Measurements from ENCODE around the gene SERPINI1. TPM values are rescaled to one million over a fixed set of nuclear protein-coding genes. Genes with fewer than 3 reads are reported as not detected.

The SERPINI1 gene
- total and polyA plus RNA-seq, 10 donors, result 5.3 to 13.6 (median 9.0) TPM

GRCh38 chr3:167700046-167700445, 35.5 kb upstream of the SERPINI1 start:
- no peaks in the 10 kb centered on the region for H3K27me3 ChIP-seq (replicated peaks in 1 of 7)
- 76 to 99% (median 97%) methylated on average over 4 of the region's 4 CpGs for WGBS, 5 donors
- TF ChIP-seq POLR2A (IDR thresholded peaks at IDR 0.05), result no peak
- TF ChIP-seq CTCF (IDR thresholded peaks at IDR 0.05 in 8 of 11, conservative IDR thresholded peaks at IDR 0.05 in 3 of 11), result no peak
- no peak for TF ChIP-seq POLR2AphosphoS5 (IDR thresholded peaks at IDR 0.05)
- intact Hi-C loops (cut with DNase I; ENCODE audit: low total_unique reads), result no loop called here
- H3K27ac ChIP-seq, result no peak overlapping the region
- DNase-seq, result no peak
- peaks cover 0 to 13% (median 4%) of the 10 kb centered on the region in 6 donors for H3K4me1 ChIP-seq
- no peak overlapping the region for H3K4me3 ChIP-seq
- H3K36me3 ChIP-seq, result peaks cover 0 to 91% (median 30%) of the 10 kb centered on the region in 6 donors
- no peaks in the 10 kb centered on the region for H3K9me3 ChIP-seq

GRCh38 chr3:167700926-167701325, 34.6 kb upstream of the SERPINI1 start:
- no peaks in the 10 kb centered on the region for H3K27me3 ChIP-seq (replicated peaks in 1 of 7)
- no peak overlapping the region for H3K4me3 ChIP-seq
- no peaks in the 10 kb centered on the region for H3K9me3 ChIP-seq
- intact Hi-C loops (cut with DNase I; ENCODE audit: low total_unique reads), result no loop called here
- 95 to 100% (median 98%) methylated on average over 2 of the region's 2 CpGs for WGBS, 5 donors
- peaks cover 0 to 87% (median 25%) of the 10 kb centered on the region in 6 donors for H3K36me3 ChIP-seq
- DNase-seq, result no peak
- peaks cover 0 to 16% (median 6%) of the 10 kb centered on the region in 6 donors for H3K4me1 ChIP-seq
- TF ChIP-seq CTCF (IDR thresholded peaks at IDR 0.05 in 8 of 11, conservative IDR thresholded peaks at IDR 0.05 in 3 of 11) (no peak), POLR2AphosphoS5 (IDR thresholded peaks at IDR 0.05) (no peak), POLR2A (IDR thresholded peaks at IDR 0.05) (no peak)
- H3K27ac ChIP-seq, result no peak overlapping the region

GRCh38 chr3:167705840-167706239, 29.7 kb upstream of the SERPINI1 start:
- DNase-seq, result no peak
- Histone ChIP-seq H3K27ac (no peak overlapping the region), H3K27me3 (replicated peaks in 1 of 7) (no peaks in the 10 kb centered on the region), H3K9me3 (no peaks in the 10 kb centered on the region), H3K36me3 (peaks cover 0 to 96% (median 36%) of the 10 kb centered on the region in 6 donors), H3K4me1 (peaks cover 0 to 16% (median 2%) of the 10 kb centered on the region in 6 donors), H3K4me3 (no peak overlapping the region)
- intact Hi-C loops (cut with DNase I; ENCODE audit: low total_unique reads), result no loop called here
- 68 to 86% (median 80%) methylated on average over 2 of the region's 2 CpGs for WGBS, 5 donors
- TF ChIP-seq CTCF (IDR thresholded peaks at IDR 0.05 in 8 of 11, conservative IDR thresholded peaks at IDR 0.05 in 3 of 11), result no peak
- no peak for TF ChIP-seq POLR2A (IDR thresholded peaks at IDR 0.05)
- TF ChIP-seq POLR2AphosphoS5 (IDR thresholded peaks at IDR 0.05), result no peak

- Histone ChIP-seq H3K9me3 (no peaks in the 10 kb centered on the region), H3K4me1 (peaks cover 0 to 28% (median 2%) of the 10 kb centered on the region in 6 donors), H3K27me3 (replicated peaks in 1 of 7) (no peaks in the 10 kb centered on the region), H3K4me3 (no peak overlapping the region), H3K27ac (no peak overlapping the region), H3K36me3 (peaks cover 0 to 77% (median 24%) of the 10 kb centered on the region in 6 donors)
- WGBS, 5 donors, result 74 to 95% (median 87%) methylated on average over 4 of the region's 4 CpGs
- DNase-seq, result no peak
- no peak for TF ChIP-seq POLR2AphosphoS5 (IDR thresholded peaks at IDR 0.05)
- TF ChIP-seq POLR2A (IDR thresholded peaks at IDR 0.05), result no peak
- no peak for TF ChIP-seq CTCF (IDR thresholded peaks at IDR 0.05 in 8 of 11, conservative IDR thresholded peaks at IDR 0.05 in 3 of 11)
- intact Hi-C loops (cut with DNase I; ENCODE audit: low total_unique reads), result no loop called here
Measured at GRCh38 chr3:167709690-167710089, 25.8 kb upstream of the SERPINI1 start.

Data from spleen (tissue), 11 donors.